Astrocyte of the hippocampus (primary cell): ENCODE data around the gene MRPL28.
"Not testable (repeated sequence)": the region's sequence is repeated elsewhere in the genome, so short reads cannot be mapped to it uniquely, and the experiment has no call there.

Source experiments
- DNase-seq: peaks from one replicate; pipeline ENCODE4 v3.0.0; 2011; ENCODE audit warnings: low read depth, low spot score

The MRPL28 gene

GRCh38 chr16:341095-341973 lies 29.0 kb downstream of the MRPL28 start:
- DNase-seq, result not testable (repeated sequence)

GRCh38 chr16:340370-341091 lies 29.8 kb downstream of the MRPL28 start:
- no peak for DNase-seq

GRCh38 chr16:339680-340079 lies 30.7 kb downstream of the MRPL28 start:
- DNase-seq, result no peak

- DNase-seq, result no peak
These were observed 32.3 kb downstream of the MRPL28 start for GRCh38 chr16:337975-338575.

- no peak for DNase-seq
These were observed 32.9 kb downstream of the MRPL28 start for GRCh38 chr16:337437-337836.

GRCh38 chr16:336269-336668 lies 34.1 kb downstream of the MRPL28 start:
- DNase-seq, result no peak

GRCh38 chr16:334861-335632 lies 35.3 kb downstream of the MRPL28 start:
- DNase-seq, result not testable (repeated sequence)

GRCh38 chr16:334164-334832 lies 36.0 kb downstream of the MRPL28 start:
- DNase-seq, result not testable (repeated sequence)

- no peak for DNase-seq
These were observed 36.8 kb downstream of the MRPL28 start for GRCh38 chr16:333406-334094.

GRCh38 chr16:331181-331814 lies 39.0 kb downstream of the MRPL28 start:
- DNase-seq, result peak; percentile 45

GRCh38 chr16:330741-331140 lies 39.6 kb downstream of the MRPL28 start:
- no peak for DNase-seq

- no peak for DNase-seq
These were observed 44.8 kb downstream of the MRPL28 start for GRCh38 chr16:325375-326145.

GRCh38 chr16:324451-325334 lies 45.6 kb downstream of the MRPL28 start:
- DNase-seq, result no peak

- DNase-seq, result no peak
These were observed 46.2 kb downstream of the MRPL28 start for GRCh38 chr16:324201-324450.

GRCh38 chr16:322476-323143 lies 47.7 kb downstream of the MRPL28 start:
- no peak for DNase-seq

- no peak for DNase-seq
These were observed 48.8 kb downstream of the MRPL28 start for GRCh38 chr16:321532-321931.

- no peak for DNase-seq
These were observed 50.1 kb downstream of the MRPL28 start for GRCh38 chr16:320206-320605.

GRCh38 chr16:318628-319027 lies 51.7 kb downstream of the MRPL28 start:
- no peak for DNase-seq
